Right cardiac atrium (tissue), 5 donors: ENCODE measurements around the gene XPO4. TPM values are rescaled to one million over a fixed set of nuclear protein-coding genes. Genes with fewer than 3 reads are reported as not detected.

ENCODE experiments used
- ATAC-seq, 2 donors: fragments of 200-7000 bp; cut with Tn5 transposase; one replicate each; pipeline versions ENCODE4 v1.8.0 to v1.9.1; 2020; ENCODE audit warnings: moderate library complexity in 2 of 2, mild to moderate bottlenecking in 1 of 2
- DNase-seq, 3 donors: peaks; one replicate each; pipeline ENCODE4 v3.0.0-alpha.2; 2020
- H3K27ac ChIP-seq: one replicate; pipeline ENCODE4 v1.5.1; 2013; ENCODE audit warnings: mild to moderate bottlenecking, low read length, control low read depth, moderate library complexity
- H3K27me3 ChIP-seq: one replicate; pipeline ENCODE4 v1.6.1; 2013; ENCODE audit not compliant: control insufficient read depth, insufficient read depth
- H3K4me1 ChIP-seq: one replicate; pipeline ENCODE4 v1.6.1; 2013; ENCODE audit warnings: low read length; ENCODE audit not compliant: control insufficient read depth, insufficient read depth
- H3K4me3 ChIP-seq: one replicate; pipeline ENCODE4 v1.5.1; 2013; ENCODE audit warnings: low read length, control low read depth
- H3K9me3 ChIP-seq: one replicate; pipeline ENCODE4 v1.6.1; 2013; ENCODE audit warnings: low read length; ENCODE audit not compliant: control insufficient read depth
- WGBS: extraction: QIAGEN DNeasy Blood & Tissue Kit; methylation state at CpG from one replicate; pipeline ENCODE4 v1.1.7; 2013; 5-methylcytosine and 5-hydroxymethylcytosine counted together
- intact Hi-C, 4 donors: fragments of 100-400 bp; cut with DNase I; formaldehyde crosslinking; loops; one replicate each; pipeline versions ENCODE4 v1.11.0 to v1.14.0; 2022 to 2023
- polyA plus RNA-seq: library from polyadenylated mRNA; stranded (reverse); fragments of 200-250 nt; gene quantifications from one replicate; pipeline ENCODE4 v1.2.3, GENCODE V29; 2013
- total RNA-seq, 4 donors: library from RNA; stranded (reverse); fragmentation: NEBNext Ultra II Directional; extraction: Animal tissue kit (Norgen Biotek cat#: 25700); gene quantifications; one replicate each; pipeline ENCODE4 v1.2.1, GENCODE V29; 2021
- donor health status: healthy with polysubstance abuse.
- donor health status: DM: no; HTN: yes; CAD: no.
- donor health status: DM: no; HTN: no; CAD: no.
- donor health status: DM: no; HTN: yes; CAD: no; lungs with severe emphysema.
- donor health status: DM: yes; HTN: yes; CAD: no.

Gene XPO4
- total and polyA plus RNA-seq, 5 donors: 2.9 to 13.8 (median 10.3) TPM

GRCh38 chr13:20727856-20728255, 174.7 kb downstream of the XPO4 start:
- DNase-seq (no peak), ATAC-seq (no peak)
- H3K4me3 ChIP-seq: no peak overlapping the region
- H3K27ac ChIP-seq: no peak overlapping the region
- 95% methylated on average over 6 of the region's 6 CpGs for WGBS
- H3K4me1 ChIP-seq: no peaks in the 10 kb centered on the region
- intact Hi-C loops: no loop called here
- H3K9me3 ChIP-seq: no peaks in the 10 kb centered on the region
- no peaks in the 10 kb centered on the region for H3K27me3 ChIP-seq

Other genes starting within 250 kb of the XPO4 start
- 1 to 10 TPM; 1.9 to 3.0 (median 2.5) TPM for gene IL17D, start 199.0 kb downstream of the XPO4 start, total RNA-seq
- 2.3 TPM for gene IL17D, start 199.0 kb downstream of the XPO4 start, polyA plus RNA-seq
- 10 to 100 TPM; 12.4 to 14.8 (median 13.4) TPM for gene EEF1AKMT1, start 128.8 kb downstream of the XPO4 start, total RNA-seq
- gene EEF1AKMT1, start 128.8 kb downstream of the XPO4 start, polyA plus RNA-seq: 13.0 TPM
- 10 to 100 TPM; 22.1 to 36.7 (median 23.6) TPM for gene LATS2, start 158.8 kb upstream of the XPO4 start, total RNA-seq
- gene LATS2, start 158.8 kb upstream of the XPO4 start, polyA plus RNA-seq: 10.5 TPM
- gene SAP18, start 237.4 kb upstream of the XPO4 start, total RNA-seq: 100 to 1,000 TPM; 226 to 263 (median 251) TPM
- gene SAP18, start 237.4 kb upstream of the XPO4 start, polyA plus RNA-seq: 104 TPM